Measurements from ENCODE around the gene BRPF1.

The BRPF1 gene

DNA sequence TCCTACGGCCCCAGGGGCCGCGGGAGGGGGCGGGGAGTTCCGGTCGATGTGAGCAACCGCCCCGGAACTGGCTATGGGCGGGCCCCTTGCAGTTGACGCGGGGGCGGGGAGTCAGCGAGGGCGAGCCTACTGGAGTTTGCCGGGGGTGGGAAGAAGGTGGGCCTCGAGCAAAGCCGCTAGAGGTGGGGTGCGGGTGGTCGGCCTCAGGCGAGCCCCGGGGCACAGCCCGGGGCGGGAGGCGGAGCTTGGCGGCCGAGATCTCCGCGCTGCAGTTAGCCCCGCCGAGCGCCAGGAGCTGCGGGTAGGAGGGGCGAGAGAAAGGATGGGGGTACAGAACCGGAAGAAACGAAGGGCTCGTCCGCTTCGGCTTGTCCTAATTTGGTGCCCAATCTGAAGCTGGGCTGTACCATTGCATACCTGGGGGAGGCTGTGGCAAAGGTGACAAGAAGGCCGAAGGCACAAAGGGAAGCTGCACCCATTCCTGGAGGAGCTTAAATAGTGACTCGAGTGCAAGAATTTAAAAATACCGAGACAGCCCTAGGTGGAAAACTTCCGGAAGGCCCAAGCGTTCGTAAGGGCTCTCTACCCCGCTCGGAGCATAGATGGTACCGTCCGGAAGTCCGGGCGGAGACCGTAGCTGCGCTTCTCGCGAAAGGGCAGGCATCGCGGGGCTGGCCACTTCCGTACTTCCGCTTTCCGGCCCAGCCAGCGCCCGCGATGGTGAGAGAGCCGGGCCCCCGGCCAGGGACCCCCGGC lies 61.0 kb downstream of the BRPF1 start, which contains the start of the genes ARPC4 and TADA3:
Gene ARPC4, plus strand, starts transcription at position 678 of the 756 bp plus-strand sequence. Its CDS starts 40 bp downstream, at position 718.
Gene TADA3, minus strand, starts transcription at position 69 of the 756 bp plus-strand sequence. CDS start 1,007 bp downstream, outside the sequence.
- DNase-seq (ENCODE audit: extremely low read depth, low read depth): peak; percentile 96
- TF ChIP-seq, protein P1, sequence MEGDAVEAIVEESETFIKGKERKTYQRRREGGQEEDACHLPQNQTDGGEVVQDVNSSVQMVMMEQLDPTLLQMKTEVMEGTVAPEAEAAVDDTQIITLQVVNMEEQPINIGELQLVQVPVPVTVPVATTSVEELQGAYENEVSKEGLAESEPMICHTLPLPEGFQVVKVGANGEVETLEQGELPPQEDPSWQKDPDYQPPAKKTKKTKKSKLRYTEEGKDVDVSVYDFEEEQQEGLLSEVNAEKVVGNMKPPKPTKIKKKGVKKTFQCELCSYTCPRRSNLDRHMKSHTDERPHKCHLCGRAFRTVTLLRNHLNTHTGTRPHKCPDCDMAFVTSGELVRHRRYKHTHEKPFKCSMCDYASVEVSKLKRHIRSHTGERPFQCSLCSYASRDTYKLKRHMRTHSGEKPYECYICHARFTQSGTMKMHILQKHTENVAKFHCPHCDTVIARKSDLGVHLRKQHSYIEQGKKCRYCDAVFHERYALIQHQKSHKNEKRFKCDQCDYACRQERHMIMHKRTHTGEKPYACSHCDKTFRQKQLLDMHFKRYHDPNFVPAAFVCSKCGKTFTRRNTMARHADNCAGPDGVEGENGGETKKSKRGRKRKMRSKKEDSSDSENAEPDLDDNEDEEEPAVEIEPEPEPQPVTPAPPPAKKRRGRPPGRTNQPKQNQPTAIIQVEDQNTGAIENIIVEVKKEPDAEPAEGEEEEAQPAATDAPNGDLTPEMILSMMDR (IDR thresholded peaks at IDR 0.05; ENCODE audit: low read depth, low read length): no peak

DNA sequence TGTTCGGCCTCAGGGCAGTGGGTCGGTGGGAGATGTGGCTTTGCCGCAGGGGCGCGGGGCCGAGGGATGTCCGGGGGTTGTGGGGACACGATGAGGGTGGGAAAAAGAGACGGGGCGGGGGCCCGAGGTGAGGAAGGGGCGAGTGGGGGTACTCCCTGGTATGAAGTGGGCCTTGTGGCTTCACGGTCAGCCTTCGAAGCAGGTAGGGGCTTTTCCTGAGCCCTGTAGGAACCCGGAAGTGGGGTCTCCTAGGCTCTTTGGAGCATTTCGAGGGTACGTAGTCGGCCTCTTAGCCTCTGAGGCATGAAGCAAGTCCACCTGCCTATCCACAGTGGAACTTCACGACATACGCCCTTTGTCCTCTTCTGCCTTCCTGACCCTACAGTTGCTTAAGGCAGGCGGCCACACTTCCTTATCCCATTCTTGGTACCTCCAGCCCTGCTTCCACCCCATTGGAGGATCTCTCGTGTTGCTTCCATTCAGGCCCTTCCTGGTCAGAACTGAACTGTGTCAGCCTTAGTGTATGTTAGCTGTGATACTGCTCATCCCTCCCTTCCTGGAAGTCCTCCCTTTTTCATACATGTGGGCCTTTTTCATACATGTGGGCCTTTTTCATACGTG lies 61.7 kb downstream of the BRPF1 start:
- no peak for DNase-seq (ENCODE audit: extremely low read depth, low read depth)
- TF ChIP-seq, protein P1 (IDR thresholded peaks at IDR 0.05; ENCODE audit: low read depth, low read length): no peak

DNA sequence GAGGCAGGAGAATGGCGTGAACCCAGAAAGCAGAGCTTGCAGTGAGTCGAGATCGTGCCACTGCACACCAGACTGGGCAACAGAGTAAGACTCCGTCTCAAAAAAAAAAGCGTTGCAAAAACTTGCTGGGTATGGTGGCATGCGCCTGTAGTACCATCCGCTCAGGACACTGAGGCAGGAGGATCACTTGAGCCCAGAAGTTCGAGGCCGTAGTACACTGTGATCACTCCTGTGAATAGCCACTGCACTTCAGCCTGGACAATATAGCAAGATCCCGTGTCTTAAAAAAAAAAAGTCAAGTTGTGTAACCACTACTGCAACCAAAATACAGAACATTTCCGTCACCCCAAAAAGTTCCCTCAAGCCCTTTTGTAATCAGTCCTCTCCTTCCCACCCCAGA lies 62.9 kb downstream of the BRPF1 start:
- TF ChIP-seq, protein P1 (IDR thresholded peaks at IDR 0.05; ENCODE audit: low read depth, low read length): no peak
- no peak for DNase-seq (ENCODE audit: extremely low read depth, low read depth)

DNA sequence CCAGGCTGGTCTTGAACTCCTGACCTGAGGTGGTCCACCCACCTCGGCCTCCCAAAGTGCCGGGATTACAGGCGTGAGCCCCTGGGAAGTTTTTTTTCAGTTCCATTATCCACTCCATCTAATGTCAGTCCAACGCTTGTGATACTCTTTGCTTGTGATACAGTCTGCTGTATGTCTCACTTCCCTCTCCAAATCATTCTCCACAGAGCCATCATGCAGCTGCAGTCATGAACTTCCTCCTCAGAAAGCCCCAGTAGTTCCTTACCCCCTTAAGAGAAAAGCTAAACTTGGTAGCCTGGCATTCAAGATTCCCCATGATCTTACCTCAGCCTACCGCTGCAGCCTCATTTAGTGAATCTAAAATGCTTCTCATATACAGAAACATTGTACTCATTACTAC lies 63.7 kb downstream of the BRPF1 start:
- no peak for DNase-seq (ENCODE audit: extremely low read depth, low read depth)
- TF ChIP-seq, protein P1 (IDR thresholded peaks at IDR 0.05; ENCODE audit: low read depth, low read length): no peak

DNA sequence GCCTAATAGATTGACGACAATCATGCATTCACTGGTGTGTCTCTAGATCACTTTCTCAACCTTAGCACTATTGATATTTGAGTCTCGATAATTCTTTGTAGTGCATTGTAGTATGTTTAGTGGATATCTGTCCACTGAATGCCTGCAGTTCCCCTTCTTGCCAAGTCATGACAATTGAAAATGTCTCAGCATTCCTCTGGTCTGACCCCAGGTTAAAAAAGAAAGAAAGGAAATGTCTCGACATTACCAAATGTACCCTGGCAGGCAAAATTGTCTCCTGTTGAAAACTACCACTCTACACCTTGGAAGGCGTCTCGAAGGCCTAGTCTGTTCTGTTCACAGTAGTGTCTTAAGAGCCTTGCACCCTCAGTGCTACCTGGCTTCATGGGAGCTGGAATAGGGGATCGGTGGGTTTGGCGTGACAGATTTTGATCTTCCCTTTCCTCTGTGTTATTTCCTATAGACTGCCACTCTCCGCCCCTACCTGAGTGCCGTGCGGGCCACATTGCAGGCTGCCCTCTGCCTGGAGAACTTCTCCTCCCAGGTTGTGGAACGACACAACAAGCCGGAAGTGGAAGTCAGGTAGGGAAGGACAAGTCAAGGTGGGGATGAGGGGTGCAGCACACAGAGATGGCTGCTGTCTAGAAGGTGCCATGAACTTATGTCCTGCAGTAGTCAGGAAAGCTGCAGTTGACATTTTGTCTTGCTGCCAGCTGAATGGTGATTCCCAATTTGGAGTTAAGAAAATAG lies 65.8 kb downstream of the BRPF1 start:
- TF ChIP-seq, protein P1 (IDR thresholded peaks at IDR 0.05; ENCODE audit: low read depth, low read length): no peak

More for the DNA sequence above, 65.8 kb downstream of the BRPF1 start:
- DNase-seq (ENCODE audit: extremely low read depth, low read depth): no peak

Data from AG09319 (cell line).